ENCODE data around the gene MTA3. TPM values are rescaled to one million over a fixed set of nuclear protein-coding genes. Genes with fewer than 3 reads are reported as not detected.

The MTA3 gene
- total and polyA plus RNA-seq, 2 of the 8 experiments (the other 6 are each of a cell fraction or from before 2014, with no cell fraction given) = 125 to 184 TPM

- no peak for FAIRE-seq
- no peak overlapping the region for H3K4me2 ChIP-seq (ENCODE audit: insufficient read depth in 1 of 2, low read depth in 2 of 2, low read length in 2 of 2)
- no peak overlapping the region for H3K4ac ChIP-seq (replicated peaks; ENCODE audit: insufficient read length, low read depth, low read length)
- ChIA-PET POLR2A (ENCODE audit: partially characterized antibody) (interaction anchor here (0.7 to 0.9 kb wide), 2 partner anchors 10 to 478 kb away, joined by 3 read pairs; no protein-coding TSS in a partner anchor), CTCF (ENCODE audit: partially characterized antibody) (no interaction called here)
- H3K9me3 ChIP-seq (ENCODE audit: insufficient read depth in 2 of 2, low read depth in 1 of 2, low read length in 1 of 2) = peaks cover 0 to 11% of the 10 kb centered on the region in 2 experiments; a peak in 1 of 4 replicates
- no peak overlapping the region for H3K56ac ChIP-seq (replicated peaks; ENCODE audit: insufficient read length, low read depth, low read length)
- H4K8ac ChIP-seq (ENCODE audit: extremely low read depth, insufficient read depth, low read length) = no peak overlapping the region
- peaks cover 8% of the 10 kb centered on the region for H3K79me1 ChIP-seq (ENCODE audit: low read depth, low read length)
- H2BK15ac ChIP-seq (ENCODE audit: low read length) = no peak overlapping the region
- 92% methylated on average over 2 of the region's 2 CpGs; no CpG with 5 or more reads in 1 of the 2 experiments for WGBS, 2 experiments (ENCODE audit: extremely low coverage in 1 of 2, insufficient coverage in 1 of 2, insufficient read length in 1 of 2, insufficient replicate concordance in 2 of 2, low coverage in 1 of 2, low lambda C conversion rate in 2 of 2, missing lambda C conversion rate in 1 of 2)
- H3K14ac ChIP-seq (ENCODE audit: insufficient read length) = no peak overlapping the region
- H3K18ac ChIP-seq (ENCODE audit: extremely low read depth, low read length) = no peak overlapping the region
- H2BK5ac ChIP-seq (ENCODE audit: low read depth, low read length) = no peak overlapping the region
- no peak for DNase-seq (ENCODE audit: low read depth in 1 of 2, low spot score in 2 of 2)
- H3K23ac ChIP-seq (ENCODE audit: insufficient read length) = no peak overlapping the region
- peaks cover 0 to 52% (median 28%) of the 10 kb centered on the region in 4 experiments; a peak in 6 of 8 replicates for H3K36me3 ChIP-seq (ENCODE audit: control insufficient read depth in 2 of 4, insufficient read depth in 4 of 4, low read length in 3 of 4)
- H3K9ac ChIP-seq (replicated peaks in 1 of 4; ENCODE audit: extremely low read depth in 1 of 4, low read depth in 3 of 4, low read length in 3 of 4) = no peak overlapping the region
- H4K5ac ChIP-seq (ENCODE audit: insufficient read length, low read depth, low read length) = no peak overlapping the region
- H2AK5ac ChIP-seq (ENCODE audit: low read depth, low read length) = no peak overlapping the region
- H3K27ac ChIP-seq (ENCODE audit: low read depth, low read length) = no peak overlapping the region
- peaks cover 0 to 4% (median 3%) of the 10 kb centered on the region in 4 experiments; a peak in 4 of 7 replicates for H3K4me1 ChIP-seq (replicated peaks in 1 of 4; ENCODE audit: control insufficient read depth in 3 of 4, insufficient read depth in 4 of 4, low read length in 3 of 4)
- peaks cover 0 to 3% of the 10 kb centered on the region in 2 experiments for H4K20me1 ChIP-seq (replicated peaks in 1 of 2; ENCODE audit: control insufficient read depth in 1 of 2, insufficient read depth in 2 of 2, low read length in 2 of 2)
- no peak overlapping the region for H2BK12ac ChIP-seq (ENCODE audit: low read depth, low read length)
- no peak overlapping the region for H2AFZ ChIP-seq (ENCODE audit: low read length)
- no peaks in the 10 kb centered on the region for H3K23me2 ChIP-seq (ENCODE audit: low read depth, low read length)
- no peak overlapping the region for H2BK120ac ChIP-seq (replicated peaks; ENCODE audit: low read depth, low read length)
- no peak overlapping the region for H4K91ac ChIP-seq (replicated peaks; ENCODE audit: insufficient read length, low read length)
- H2BK20ac ChIP-seq (ENCODE audit: low read length) = no peak overlapping the region
- H3K79me2 ChIP-seq (ENCODE audit: control insufficient read depth in 1 of 2, insufficient read depth in 2 of 2, low read length in 2 of 2) = peaks cover 0 to 60% of the 10 kb centered on the region in 2 experiments; a peak in 2 of 4 replicates
- H3K4me3 ChIP-seq (ENCODE audit: extremely low read depth in 1 of 4, insufficient read depth in 2 of 4, low read depth in 3 of 4, low read length in 4 of 4) = no peak overlapping the region
- H3K27me3 ChIP-seq (replicated peaks in 1 of 4; ENCODE audit: control insufficient read depth in 3 of 4, extremely low read depth in 1 of 4, insufficient read depth in 3 of 4, low read length in 3 of 4) = no peaks in the 10 kb centered on the region
- TF ChIP-seq GTF2F1 (IDR thresholded peaks at IDR 0.05; ENCODE audit: borderline replicate concordance, low read depth, low read length) (no peak), KDM1A (IDR thresholded peaks at IDR 0.05; ENCODE audit: borderline replicate concordance, low read length) (no peak), POU5F1 (IDR thresholded peaks at IDR 0.05; ENCODE audit: low read depth, low read length) (no peak)
Observed at GRCh38 chr2:42618972-42619371, 50.5 kb downstream of the MTA3 start.

Measured in H1 (cell line).